Bone marrow (tissue), 2 donors: ENCODE data around the gene MCM9.

Source experiments
- DNase-seq, 2 donors: peaks; one replicate each; lab custom pipeline; 2025; lab: John Stamatoyannopoulos, UW

The MCM9 gene

GRCh38 chr6:118932421-118932820 lies 2.5 kb downstream of the MCM9 start:
- no peak for DNase-seq

- DNase-seq = no peak
These were observed 3.5 kb downstream of the MCM9 start for GRCh38 chr6:118931436-118931835.

- DNase-seq = no peak
These were observed 4.3 kb downstream of the MCM9 start for GRCh38 chr6:118930680-118931079.

- no peak for DNase-seq
These were observed 11.9 kb downstream of the MCM9 start for GRCh38 chr6:118923035-118923434.

- no peak for DNase-seq
These were observed 13.9 kb downstream of the MCM9 start for GRCh38 chr6:118921084-118921483.

GRCh38 chr6:118918329-118918725 lies 16.6 kb downstream of the MCM9 start:
- DNase-seq = no peak

GRCh38 chr6:118917546-118918328 lies 17.2 kb downstream of the MCM9 start:
- DNase-seq = no peak

GRCh38 chr6:118914598-118914997 lies 20.4 kb downstream of the MCM9 start:
- DNase-seq = no peak

GRCh38 chr6:118913161-118913560 lies 21.8 kb downstream of the MCM9 start:
- no peak for DNase-seq

GRCh38 chr6:118912646-118913045 lies 22.3 kb downstream of the MCM9 start:
- DNase-seq = no peak

GRCh38 chr6:118908441-118908840 lies 26.5 kb downstream of the MCM9 start:
- DNase-seq = no peak

GRCh38 chr6:118905851-118906250 lies 29.1 kb downstream of the MCM9 start:
- no peak for DNase-seq

- DNase-seq = no peak
These were observed 29.9 kb downstream of the MCM9 start for GRCh38 chr6:118905084-118905483.

GRCh38 chr6:118903691-118904090 lies 31.3 kb downstream of the MCM9 start:
- DNase-seq = no peak

- no peak for DNase-seq
These were observed 31.8 kb downstream of the MCM9 start for GRCh38 chr6:118903138-118903537.

- DNase-seq = no peak
These were observed 32.2 kb downstream of the MCM9 start for GRCh38 chr6:118902726-118903125.

- DNase-seq = no peak
These were observed 35.0 kb downstream of the MCM9 start for GRCh38 chr6:118899948-118900347.

- no peak for DNase-seq
These were observed 37.6 kb downstream of the MCM9 start for GRCh38 chr6:118897386-118897785.

- DNase-seq = peak in 1 of 2 donors; percentile 18
These were observed 38.4 kb downstream of the MCM9 start for GRCh38 chr6:118896339-118897136.

- DNase-seq = no peak
These were observed 39.1 kb downstream of the MCM9 start for GRCh38 chr6:118895859-118896258.

- DNase-seq = no peak
These were observed 39.7 kb downstream of the MCM9 start for GRCh38 chr6:118895261-118895560.

- peak; percentile 24 to 67 for DNase-seq
These were observed 40.3 kb downstream of the MCM9 start for GRCh38 chr6:118894425-118895260.
